C4-2B (cell line): ENCODE measurements around the gene ECHDC1.

ENCODE experiments used
- H3K27ac ChIP-seq: fragments of 450-650 bp; 2 replicates; pipeline ENCODE4 v1.5.1; 2017
- CTCF ChIP-seq: fragments of 450-650 bp; conservative IDR thresholded peaks from 2 replicates; pipeline ENCODE4 v1.5.1; 2017; ENCODE audit warnings: mild to moderate bottlenecking
- ZFX ChIP-seq: fragments of 450-650 bp; IDR thresholded peaks from 2 replicates; pipeline ENCODE4 v1.6.1; 2017

Gene ECHDC1

GRCh38 chr6:127282184-127282583 lies 61.2 kb downstream of the ECHDC1 start:
- no peak overlapping the region for H3K27ac ChIP-seq
- TF ChIP-seq ZFX (no peak), CTCF (no peak)

- TF ChIP-seq CTCF = no peak
- TF ChIP-seq ZFX = no peak
- H3K27ac ChIP-seq = no peak overlapping the region
Observed at GRCh38 chr6:127279815-127280214, 63.6 kb downstream of the ECHDC1 start.

- TF ChIP-seq CTCF (no peak), ZFX (no peak)
- H3K27ac ChIP-seq = no peak overlapping the region
Observed at GRCh38 chr6:127277878-127278843, 65.2 kb downstream of the ECHDC1 start.

GRCh38 chr6:127276331-127276730 lies 67.1 kb downstream of the ECHDC1 start:
- no peak overlapping the region for H3K27ac ChIP-seq
- no peak for TF ChIP-seq CTCF
- TF ChIP-seq ZFX = no peak

GRCh38 chr6:127273499-127273898 lies 69.9 kb downstream of the ECHDC1 start:
- TF ChIP-seq CTCF (no peak), ZFX (no peak)
- no peak overlapping the region for H3K27ac ChIP-seq

GRCh38 chr6:127272576-127272975 lies 70.8 kb downstream of the ECHDC1 start:
- no peak overlapping the region for H3K27ac ChIP-seq
- no peak for TF ChIP-seq ZFX
- TF ChIP-seq CTCF = no peak

GRCh38 chr6:127267646-127268625 lies 75.5 kb downstream of the ECHDC1 start:
- no peak for TF ChIP-seq CTCF
- no peak for TF ChIP-seq ZFX
- H3K27ac ChIP-seq = peak overlapping the region; percentile 96
